Esophagus squamous epithelium (tissue), 5 donors: ENCODE measurements around the gene SETD2. TPM values are rescaled to one million over a fixed set of nuclear protein-coding genes. Genes with fewer than 3 reads are reported as not detected.
"Not testable (repeated sequence)": the region's sequence is repeated elsewhere in the genome, so short reads cannot be mapped to it uniquely, and the experiment has no call there.

Experiments used
- DNase-seq: peaks from one replicate; lab custom pipeline; 2025; lab: John Stamatoyannopoulos, UW
- H3K27ac ChIP-seq, 4 donors: fragments of 200-600 bp; sonication (generic); one replicate each; pipeline ENCODE4 v1.5.1; 2016 to 2019; ENCODE audit warnings: mild to moderate bottlenecking in 1 of 4
- H3K27me3 ChIP-seq, 4 donors: fragments of 200-600 bp; sonication (generic); 1 replicate in 3 of 4; 2 replicates in 1 of 4; pipeline versions ENCODE4 v1.5.1 to v1.6.0; 2017 to 2021; ENCODE audit warnings: antibody characterized with exemption in 1 of 4
- H3K36me3 ChIP-seq, 3 donors: fragments of 200-600 bp; sonication (generic); one replicate each; pipeline ENCODE4 v1.5.1; 2016 to 2019
- H3K4me1 ChIP-seq, 3 donors: fragments of 200-600 bp; sonication (generic); one replicate each; pipeline ENCODE4 v1.5.1; 2017 to 2019
- H3K4me3 ChIP-seq, 4 donors: fragments of 200-600 bp; sonication (generic); 1 replicate in 3 of 4; 2 replicates in 1 of 4; pipeline ENCODE4 v1.5.1; 2016 to 2019; ENCODE audit warnings: mild to moderate bottlenecking in 2 of 4, moderate library complexity in 1 of 4
- H3K9me3 ChIP-seq, 3 donors: fragments of 200-600 bp; sonication (generic); one replicate each; pipeline ENCODE4 v1.5.1; 2016 to 2019
- CTCF ChIP-seq, 6 experiments: fragments of 450-650 bp in 4 of 6; fragments of 200-600 bp in 2 of 6; sonication (generic) in 2 of 6; IDR thresholded peaks; one replicate each; pipeline ENCODE4 v1.5.1; 2016 to 2019; ENCODE audit warnings: antibody characterized with exemption in 6 of 6, mild to moderate bottlenecking in 4 of 6, moderate library complexity in 4 of 6
- POLR2A ChIP-seq, 4 donors: fragments of 450-650 bp; IDR thresholded peaks; one replicate each; pipeline ENCODE4 v1.6.1; 2017; ENCODE audit warnings: antibody characterized with exemption in 4 of 4, mild to moderate bottlenecking in 4 of 4, moderate library complexity in 3 of 4
- WGBS, 2 donors: methylation state at CpG; one replicate each; pipeline ENCODE4 v1.1.5; 2018; 5-methylcytosine and 5-hydroxymethylcytosine counted together
- intact Hi-C: fragments of 100-400 bp; cut with DNase I; formaldehyde crosslinking; loops from one replicate; pipeline ENCODE4 v1.15.0; 2022
- total RNA-seq, 4 donors: library from RNA; depleted of rRNA; stranded (reverse); fragments of >200 nt; gene quantifications; one replicate each; pipeline ENCODE4 v1.1.0, GENCODE V29; 2016
- donor health status: DM: yes; HTN: yes; CAD: no.

The SETD2 gene
- total RNA-seq, 4 donors from 2014 or later = 24.3 to 59.5 (median 30.1) TPM

- no peaks in the 10 kb centered on the region for H3K9me3 ChIP-seq
- 83 to 89% methylated on average over 3 of the region's 3 CpGs for WGBS, 2 donors
- DNase-seq = no peak
- H3K27me3 ChIP-seq = no peaks in the 10 kb centered on the region
- peaks cover 0 to 58% (median 0%) of the 10 kb centered on the region in 3 donors for H3K36me3 ChIP-seq
- peaks cover 0 to 20% (median 3%) of the 10 kb centered on the region in 3 donors for H3K4me1 ChIP-seq
- no peak for TF ChIP-seq POLR2A (IDR thresholded peaks at IDR 0.05)
- no peak for TF ChIP-seq CTCF (IDR thresholded peaks at IDR 0.05)
- no peak overlapping the region for H3K27ac ChIP-seq
- H3K4me3 ChIP-seq = no peak overlapping the region
- intact Hi-C loops = no loop called here
These were observed 135.8 kb downstream of the SETD2 start for GRCh38 chr3:47028146-47028545.

GRCh38 chr3:47026432-47026831 lies 137.5 kb downstream of the SETD2 start:
- DNase-seq, H3K27me3 ChIP-seq, H3K9me3 ChIP-seq, intact Hi-C loops, H3K27ac ChIP-seq, H3K4me3 ChIP-seq: not testable (repeated sequence)
- Histone ChIP-seq H3K4me1 (peaks cover 0 to 37% (median 9%) of the 10 kb centered on the region in 3 donors), H3K36me3 (peaks cover 0 to 44% (median 0%) of the 10 kb centered on the region in 3 donors)
- 88 to 92% methylated on average over 1 of the region's 1 CpG for WGBS, 2 donors

GRCh38 chr3:47024932-47025331 lies 139.0 kb downstream of the SETD2 start:
- peak overlapping the region in 2 of 4 donors; percentile 36 to 44 for H3K27ac ChIP-seq
- no peaks in the 10 kb centered on the region for H3K9me3 ChIP-seq
- no peak overlapping the region for H3K4me3 ChIP-seq
- intact Hi-C loops = no loop called here
- peaks cover 0 to 51% (median 9%) of the 10 kb centered on the region in 3 donors for H3K4me1 ChIP-seq
- TF ChIP-seq POLR2A (IDR thresholded peaks at IDR 0.05) = no peak
- no peak for TF ChIP-seq CTCF (IDR thresholded peaks at IDR 0.05)
- peaks cover 0 to 41% (median 0%) of the 10 kb centered on the region in 3 donors for H3K36me3 ChIP-seq
- DNase-seq = no peak
- no peaks in the 10 kb centered on the region for H3K27me3 ChIP-seq

- Histone ChIP-seq H3K27me3 (no peaks in the 10 kb centered on the region), H3K4me1 (peaks cover 0 to 74% (median 9%) of the 10 kb centered on the region in 3 donors), H3K4me3 (no peak overlapping the region), H3K9me3 (no peaks in the 10 kb centered on the region), H3K27ac (peak overlapping the region in 2 of 4 donors; percentile 13 to 18), H3K36me3 (peaks cover 0 to 44% (median 3%) of the 10 kb centered on the region in 3 donors)
- no peak for DNase-seq
- TF ChIP-seq POLR2A (IDR thresholded peaks at IDR 0.05) (no peak), CTCF (IDR thresholded peaks at IDR 0.05) (no peak)
- intact Hi-C loops = no loop called here
- WGBS, 2 donors = 67 to 70% methylated on average over 1 of the region's 1 CpG
These were observed 141.3 kb downstream of the SETD2 start for GRCh38 chr3:47022641-47023071.

- Histone ChIP-seq H3K36me3 (peaks cover 7 to 51% (median 14%) of the 10 kb centered on the region in 3 donors), H3K27me3 (no peaks in the 10 kb centered on the region), H3K4me1 (peaks cover 0 to 73% (median 9%) of the 10 kb centered on the region in 3 donors), H3K9me3 (no peaks in the 10 kb centered on the region), H3K4me3 (no peak overlapping the region), H3K27ac (peak overlapping the region in 2 of 4 donors; percentile 58 to 61)
- no peak for DNase-seq
- intact Hi-C loops = no loop called here
- TF ChIP-seq POLR2A (IDR thresholded peaks at IDR 0.05) (no peak), CTCF (IDR thresholded peaks at IDR 0.05) (no peak)
- 90 to 98% methylated on average over 4 of the region's 4 CpGs for WGBS, 2 donors
These were observed 143.6 kb downstream of the SETD2 start for GRCh38 chr3:47020311-47020710.
